Measurements from ENCODE around the gene ACSL1.

DNA sequence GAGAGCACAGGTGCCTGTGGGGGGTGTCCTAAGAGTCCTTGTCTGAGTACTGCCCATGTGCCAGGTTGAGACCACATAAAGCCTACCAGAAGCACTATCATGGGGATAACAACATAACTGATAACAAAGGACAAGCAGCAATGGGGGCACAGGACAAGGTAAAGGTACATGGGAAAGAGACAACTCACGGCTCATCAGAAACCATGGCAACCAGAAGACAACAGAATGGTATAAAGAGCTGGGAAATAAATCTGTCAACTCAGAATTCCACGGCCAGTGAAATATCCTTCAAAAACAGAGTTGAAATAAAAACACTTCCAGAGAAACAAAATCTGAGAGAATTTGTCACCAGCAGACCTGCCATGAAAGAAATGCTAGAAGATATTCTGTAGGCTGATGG lies 111.9 kb downstream of the ACSL1 start:
- TF ChIP-seq, protein P1, sequence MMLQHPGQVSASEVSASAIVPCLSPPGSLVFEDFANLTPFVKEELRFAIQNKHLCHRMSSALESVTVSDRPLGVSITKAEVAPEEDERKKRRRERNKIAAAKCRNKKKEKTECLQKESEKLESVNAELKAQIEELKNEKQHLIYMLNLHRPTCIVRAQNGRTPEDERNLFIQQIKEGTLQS (IDR thresholded peaks at IDR 0.05), result no peak
- TF ChIP-seq, protein P2, sequence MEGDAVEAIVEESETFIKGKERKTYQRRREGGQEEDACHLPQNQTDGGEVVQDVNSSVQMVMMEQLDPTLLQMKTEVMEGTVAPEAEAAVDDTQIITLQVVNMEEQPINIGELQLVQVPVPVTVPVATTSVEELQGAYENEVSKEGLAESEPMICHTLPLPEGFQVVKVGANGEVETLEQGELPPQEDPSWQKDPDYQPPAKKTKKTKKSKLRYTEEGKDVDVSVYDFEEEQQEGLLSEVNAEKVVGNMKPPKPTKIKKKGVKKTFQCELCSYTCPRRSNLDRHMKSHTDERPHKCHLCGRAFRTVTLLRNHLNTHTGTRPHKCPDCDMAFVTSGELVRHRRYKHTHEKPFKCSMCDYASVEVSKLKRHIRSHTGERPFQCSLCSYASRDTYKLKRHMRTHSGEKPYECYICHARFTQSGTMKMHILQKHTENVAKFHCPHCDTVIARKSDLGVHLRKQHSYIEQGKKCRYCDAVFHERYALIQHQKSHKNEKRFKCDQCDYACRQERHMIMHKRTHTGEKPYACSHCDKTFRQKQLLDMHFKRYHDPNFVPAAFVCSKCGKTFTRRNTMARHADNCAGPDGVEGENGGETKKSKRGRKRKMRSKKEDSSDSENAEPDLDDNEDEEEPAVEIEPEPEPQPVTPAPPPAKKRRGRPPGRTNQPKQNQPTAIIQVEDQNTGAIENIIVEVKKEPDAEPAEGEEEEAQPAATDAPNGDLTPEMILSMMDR (IDR thresholded peaks at IDR 0.05 in 2 of 3, conservative IDR thresholded peaks at IDR 0.05 in 1 of 3; ENCODE audit: borderline replicate concordance in 1 of 3, insufficient read depth in 1 of 3, low read depth in 2 of 3, low read length in 2 of 3), result no peak
- no peak for TF ChIP-seq YY1 (IDR thresholded peaks at IDR 0.05; ENCODE audit: extremely low read depth, insufficient replicate concordance, low read depth, low read length)
